ENCODE results near the gene OSBPL8.

Gene OSBPL8

DNA sequence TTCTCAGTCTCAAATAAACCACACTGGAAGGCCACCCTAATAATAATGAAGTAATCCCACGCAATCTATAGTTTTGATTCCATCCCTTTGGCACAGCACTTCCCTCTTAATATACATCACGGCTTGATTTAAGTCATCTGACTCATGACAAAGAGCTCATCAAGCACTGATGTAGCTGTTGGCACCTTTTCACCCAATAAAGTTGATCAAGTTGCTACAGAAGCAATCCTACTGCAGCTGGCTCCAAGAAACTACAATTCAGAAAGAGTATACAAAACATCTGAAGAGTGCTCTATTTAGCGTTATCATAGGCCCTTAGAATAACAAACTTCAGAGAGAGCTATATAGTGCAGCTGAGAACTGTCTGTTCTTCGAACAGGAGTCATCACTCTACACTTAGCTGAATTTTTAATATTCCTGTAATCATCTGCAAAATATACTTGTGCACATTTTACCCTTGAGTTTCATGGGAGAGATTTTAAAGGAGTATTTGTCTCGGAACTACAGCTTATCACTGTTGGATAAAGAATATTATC is 94.9 kb downstream of the OSBPL8 start:
- no peak for DNase-seq (ENCODE audit: low spot score)

DNA sequence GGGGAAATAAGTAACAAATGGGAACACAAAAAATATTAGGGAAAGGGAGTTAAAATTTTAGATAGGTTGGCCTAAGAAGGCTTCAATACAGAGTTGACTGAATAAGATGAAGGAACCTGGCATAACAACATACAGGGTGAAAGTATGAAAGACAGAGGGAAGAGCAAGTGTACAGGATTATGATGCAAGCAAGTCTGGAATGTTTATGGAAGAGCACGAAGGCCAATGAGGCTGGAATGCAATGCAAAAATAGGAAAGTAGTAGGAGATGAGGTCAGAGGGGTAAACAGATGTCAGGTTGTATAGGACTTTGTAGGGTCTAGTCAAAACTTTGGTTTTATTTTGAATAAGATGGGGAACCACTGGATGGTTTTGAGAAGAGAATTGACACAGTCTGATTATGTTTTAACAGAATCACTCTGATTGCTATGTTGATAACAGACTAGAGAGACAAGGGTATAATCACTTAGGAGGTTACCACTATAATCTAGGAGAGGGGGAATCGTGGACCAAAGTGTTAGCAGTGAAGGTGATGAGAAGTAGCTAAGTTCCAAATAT is 96.8 kb downstream of the OSBPL8 start:
- DNase-seq (ENCODE audit: low spot score) = no peak

DNA sequence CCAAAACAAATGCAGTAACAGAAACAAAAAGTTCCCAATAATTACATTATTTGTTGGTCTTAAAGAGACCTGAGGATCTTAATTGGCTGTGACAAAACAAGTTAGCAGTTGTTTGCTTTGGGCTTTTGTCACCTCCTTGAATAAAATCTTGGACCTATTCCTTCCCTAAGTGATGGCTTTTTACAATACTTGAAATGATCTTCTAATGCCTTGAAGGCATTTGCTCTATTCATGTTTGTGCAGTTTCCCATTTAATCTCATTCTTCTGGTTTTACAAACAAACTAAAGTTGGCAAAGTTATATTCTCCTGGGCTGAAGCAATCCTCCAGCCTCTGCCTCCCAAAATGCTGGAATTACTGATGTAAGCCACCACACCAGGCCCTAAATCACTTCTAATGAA is 98.8 kb downstream of the OSBPL8 start:
- DNase-seq (ENCODE audit: low spot score) = no peak

DNA sequence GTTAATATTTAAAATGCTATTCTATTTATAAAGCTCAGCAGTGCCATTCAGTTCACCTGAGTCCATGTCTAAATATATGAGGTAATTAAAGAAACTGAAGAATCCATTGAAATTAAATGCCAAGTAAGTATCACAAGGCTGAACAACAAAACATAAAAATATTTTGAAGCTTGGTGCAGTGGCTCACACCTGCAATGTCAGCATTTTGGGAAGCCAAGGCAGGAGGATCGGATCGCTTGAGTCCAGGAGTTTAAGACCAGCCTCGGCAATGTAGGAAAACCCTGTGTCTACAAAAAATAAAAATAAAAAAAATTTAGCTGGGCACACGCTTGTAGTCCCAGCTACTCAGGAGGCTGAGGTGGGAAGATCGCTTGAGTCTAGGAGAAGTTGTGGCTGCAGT is 101.8 kb downstream of the OSBPL8 start:
- no peak for DNase-seq (ENCODE audit: low spot score)

DNA sequence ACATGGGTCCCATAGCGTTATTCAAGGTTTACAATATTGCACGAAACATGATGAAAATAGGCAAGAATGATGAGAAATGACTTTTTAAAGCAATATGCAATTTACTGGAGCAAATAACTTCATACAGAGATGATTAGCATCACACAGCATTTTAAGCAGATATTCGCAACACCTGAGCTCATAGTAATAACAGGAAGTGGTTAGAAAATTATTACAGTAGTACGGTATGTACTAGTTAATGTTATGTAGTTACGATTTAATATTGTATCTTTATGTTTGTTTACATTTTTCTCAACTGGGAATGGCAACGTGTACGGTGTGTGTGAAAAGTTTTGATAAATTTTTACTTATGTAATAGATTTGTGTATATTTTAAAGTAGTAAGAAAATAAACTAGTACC is 102.6 kb downstream of the OSBPL8 start:
- DNase-seq (ENCODE audit: low spot score) = no peak

DNA sequence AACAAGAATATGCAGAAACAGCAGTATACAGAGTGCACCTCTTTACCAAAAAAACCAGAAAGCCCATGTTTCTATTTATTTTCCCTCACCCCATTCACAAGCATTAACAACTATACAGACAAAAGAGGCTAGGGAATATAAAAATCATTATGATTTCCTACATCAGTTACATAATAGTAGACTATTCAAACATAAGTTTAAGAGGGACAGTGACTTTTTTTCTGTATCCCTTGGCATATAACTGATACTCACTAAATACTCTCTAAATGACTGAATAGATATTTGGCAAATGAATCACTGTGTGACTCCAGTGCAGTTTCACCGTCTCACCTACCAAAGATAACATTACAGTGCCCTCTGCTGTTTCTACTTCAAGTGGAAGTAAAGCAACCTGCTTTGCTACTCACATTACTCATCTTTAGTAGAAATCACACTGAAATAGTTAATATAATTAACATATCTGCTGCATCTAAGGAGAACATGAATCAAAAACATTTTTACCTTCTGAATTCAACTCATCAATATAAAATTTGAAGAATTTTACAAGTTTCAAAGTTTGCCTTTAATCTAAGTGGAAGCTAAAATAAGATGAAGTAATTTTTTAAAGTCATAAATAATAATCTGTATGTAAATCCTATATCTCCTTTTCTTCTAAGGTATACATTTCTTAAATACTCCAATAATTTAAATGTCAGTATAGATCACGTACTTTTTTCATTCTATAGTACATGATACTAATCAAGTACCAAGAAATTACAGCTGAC is 103.8 kb downstream of the OSBPL8 start:
- DNase-seq (ENCODE audit: low spot score) = peak; percentile 77

DNA sequence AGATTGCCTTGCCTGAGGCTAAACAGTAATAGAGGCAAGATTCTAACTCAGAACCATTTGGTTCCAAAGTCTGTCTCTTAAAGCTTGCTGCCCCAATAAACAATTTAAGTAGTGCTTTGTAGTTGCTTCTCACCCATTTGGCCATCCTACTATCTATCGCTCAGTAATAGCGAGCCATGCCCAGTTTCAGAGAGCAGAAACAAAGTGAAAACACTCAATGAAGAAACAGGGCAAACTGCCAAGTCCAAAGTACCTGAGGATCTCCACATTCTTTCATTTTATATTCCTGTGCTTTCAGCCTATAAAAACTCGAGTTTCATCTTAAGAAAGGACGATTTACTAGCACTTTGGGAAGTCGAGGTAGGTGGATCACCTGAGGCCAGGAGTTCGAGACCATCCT is 108.0 kb downstream of the OSBPL8 start:
- no peak for DNase-seq (ENCODE audit: low spot score)

DNA sequence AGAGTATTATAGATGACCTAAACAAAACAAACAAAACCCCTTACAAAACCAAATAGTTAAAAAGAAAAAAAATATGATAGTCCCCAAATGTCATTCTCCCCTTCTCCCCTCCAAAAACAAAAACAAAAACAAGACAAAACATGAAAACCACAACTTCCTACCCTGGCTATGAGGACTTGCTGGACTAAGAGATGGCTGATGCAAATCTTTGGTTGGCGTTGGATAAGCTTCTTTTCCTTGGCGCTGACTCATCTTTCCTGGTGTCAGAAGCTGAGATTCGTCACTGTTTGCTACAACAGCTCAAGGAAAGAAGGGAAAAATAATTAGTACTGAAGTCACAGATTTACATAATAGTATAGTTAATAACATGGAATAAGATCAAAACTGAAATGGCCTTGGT is 108.9 kb downstream of the OSBPL8 start:
- no peak for DNase-seq (ENCODE audit: low spot score)

DNA sequence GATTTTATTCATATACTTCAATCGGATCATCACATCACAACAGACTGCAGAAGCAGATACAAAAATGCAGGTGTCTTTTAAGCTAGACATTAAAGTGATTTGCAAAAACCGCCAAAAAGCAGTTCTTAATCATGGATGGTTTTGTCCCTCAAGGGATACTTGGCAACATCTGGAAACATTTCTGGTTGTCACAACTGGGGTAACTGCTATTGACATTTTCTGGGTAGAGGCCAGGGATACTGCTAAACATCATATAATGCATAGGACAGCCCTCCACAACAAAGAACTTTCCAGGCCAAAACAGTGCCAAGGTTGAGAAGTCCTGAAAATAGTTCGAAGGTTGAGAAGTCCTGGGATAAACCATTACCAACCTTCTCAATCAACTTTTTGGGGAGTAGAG is 109.6 kb downstream of the OSBPL8 start:
- DNase-seq (ENCODE audit: low spot score) = no peak

DNA sequence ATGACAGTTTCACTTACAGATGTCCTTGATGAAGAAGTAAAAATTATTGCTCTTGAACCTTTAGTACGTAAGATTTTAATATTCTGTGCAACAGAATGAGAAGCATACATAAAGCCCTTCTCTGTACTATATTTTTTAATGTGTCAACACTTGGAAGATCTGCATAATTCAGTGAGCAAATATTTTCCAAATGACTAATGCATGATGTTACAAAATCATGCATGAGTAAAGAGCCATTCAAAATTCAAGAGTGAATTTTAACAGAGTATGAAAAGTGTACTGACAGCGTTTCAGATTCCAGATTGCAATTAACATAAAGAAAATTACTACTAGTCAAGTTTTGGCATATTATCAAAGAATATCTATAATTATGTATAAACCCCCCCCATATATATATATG is 110.0 kb downstream of the OSBPL8 start:
- DNase-seq (ENCODE audit: low spot score) = no peak

DNA sequence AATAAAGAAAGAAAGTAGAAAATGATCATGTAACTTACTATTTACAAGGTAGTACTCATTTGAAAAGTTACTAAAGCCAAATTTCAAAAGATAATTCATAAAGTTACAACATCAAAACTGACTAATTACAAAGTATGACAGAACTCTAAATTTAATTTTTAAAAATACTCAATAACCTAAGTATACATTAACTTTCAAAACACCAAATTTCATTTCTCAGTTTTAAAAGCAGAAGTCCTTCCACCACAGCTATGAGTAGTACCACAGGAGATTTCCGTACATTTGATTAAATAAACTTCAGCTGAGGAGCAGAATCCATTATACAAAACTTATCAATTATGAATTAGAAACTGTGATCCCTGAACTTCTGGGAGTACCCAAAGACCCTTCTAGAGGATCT is 110.6 kb downstream of the OSBPL8 start:
- no peak for DNase-seq (ENCODE audit: low spot score)

DNA sequence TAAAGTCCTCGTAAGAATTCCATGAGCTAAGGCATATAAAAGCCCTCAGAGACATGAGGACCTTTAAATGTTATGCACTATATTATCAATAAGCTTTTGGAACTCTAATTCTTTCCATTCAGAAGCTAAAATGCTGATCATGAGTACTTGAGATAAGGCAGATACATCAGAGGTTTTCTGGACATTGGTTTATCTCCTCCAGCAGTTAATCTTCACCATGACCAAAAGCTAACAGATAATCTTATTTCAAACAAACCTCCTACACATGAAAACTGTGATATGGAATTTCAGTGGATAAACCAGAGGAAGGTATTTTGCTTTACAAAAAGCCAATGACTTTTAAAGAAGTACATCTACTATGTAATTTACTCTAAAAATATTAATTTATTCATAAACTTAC is 113.5 kb downstream of the OSBPL8 start:
- DNase-seq (ENCODE audit: low spot score) = no peak

DNA sequence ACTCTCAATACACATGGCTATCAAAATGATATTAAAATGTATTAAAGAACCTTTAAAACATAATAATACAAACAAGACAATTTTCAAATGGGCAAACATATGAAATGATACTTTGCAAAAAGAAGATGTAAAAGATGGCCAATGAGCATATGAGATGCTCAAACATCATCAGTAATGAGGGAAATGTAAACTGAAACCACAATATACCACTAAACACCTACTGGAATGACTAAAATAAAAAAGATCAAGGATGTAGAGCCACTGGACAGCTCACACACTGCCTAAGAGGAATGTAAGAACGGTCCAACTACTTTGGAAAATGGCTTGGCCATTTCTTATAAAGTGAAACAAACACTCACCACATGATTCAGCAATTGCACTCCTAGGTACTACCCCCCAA is 114.1 kb downstream of the OSBPL8 start:
- DNase-seq (ENCODE audit: low spot score) = no peak

DNA sequence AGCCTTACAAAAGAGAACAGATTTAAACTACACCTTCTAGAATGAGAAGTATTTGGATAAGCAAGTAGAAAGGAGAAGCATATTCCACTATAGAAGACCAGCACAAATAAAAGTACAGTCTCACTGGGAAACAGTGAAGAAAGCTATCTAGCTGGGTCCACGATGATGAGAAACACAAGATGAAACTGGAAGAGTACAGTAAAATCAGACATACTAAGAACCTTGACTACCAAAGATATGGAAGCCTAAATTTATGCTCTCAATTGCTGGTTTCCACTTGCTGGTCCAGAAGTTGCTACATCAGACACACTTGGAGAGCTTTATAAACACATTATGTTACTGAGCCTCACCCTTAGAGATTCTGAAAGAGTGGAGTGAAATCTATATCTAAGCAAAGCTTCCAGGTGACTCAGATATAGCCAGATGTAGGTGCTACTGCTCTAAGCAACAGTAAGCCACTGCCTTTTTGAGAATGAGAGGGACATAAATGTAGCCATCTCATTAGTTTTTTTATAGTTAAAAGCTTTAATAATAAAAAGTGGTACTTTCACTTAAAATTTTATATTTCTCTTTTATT is 115.1 kb downstream of the OSBPL8 start:
- DNase-seq (ENCODE audit: low spot score) = no peak

DNA sequence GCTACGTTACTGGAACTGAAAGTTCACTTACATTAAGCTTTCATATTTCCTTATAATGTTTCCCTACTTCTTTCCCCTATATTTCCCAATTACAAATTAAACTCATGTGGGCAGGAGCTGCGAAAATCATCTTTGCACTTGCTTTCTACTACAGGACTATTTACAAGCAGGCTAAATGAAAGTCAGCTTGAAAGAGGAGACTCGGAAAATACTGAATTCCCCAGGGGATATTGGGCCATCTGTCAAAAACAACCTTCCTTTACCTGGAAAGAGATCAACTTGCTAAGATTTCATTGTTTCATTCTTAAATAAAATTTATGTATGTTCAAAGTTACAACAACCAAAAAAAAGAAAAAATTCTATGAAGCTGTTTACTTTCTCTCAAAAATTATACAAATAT is 118.6 kb downstream of the OSBPL8 start:
- DNase-seq (ENCODE audit: low spot score) = peak; percentile 6

DNA sequence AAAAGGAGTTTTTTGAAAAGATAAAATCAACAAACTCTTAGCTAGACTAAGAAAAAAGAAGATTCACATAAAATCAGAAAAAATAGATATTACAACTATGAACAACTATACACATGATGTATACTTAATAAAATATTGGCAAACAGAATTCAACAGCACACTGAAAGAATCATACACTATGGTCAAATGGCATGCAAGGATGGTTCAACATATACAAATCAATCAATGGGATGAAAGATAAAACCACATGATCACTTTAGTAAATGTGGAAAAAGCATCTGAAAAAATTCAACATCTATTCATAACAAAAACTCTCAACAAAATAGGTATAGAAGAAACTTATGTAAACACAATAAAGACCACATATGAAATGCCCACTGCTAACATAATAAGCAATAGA is 126.8 kb downstream of the OSBPL8 start:
- DNase-seq (ENCODE audit: low spot score) = no peak

DNA sequence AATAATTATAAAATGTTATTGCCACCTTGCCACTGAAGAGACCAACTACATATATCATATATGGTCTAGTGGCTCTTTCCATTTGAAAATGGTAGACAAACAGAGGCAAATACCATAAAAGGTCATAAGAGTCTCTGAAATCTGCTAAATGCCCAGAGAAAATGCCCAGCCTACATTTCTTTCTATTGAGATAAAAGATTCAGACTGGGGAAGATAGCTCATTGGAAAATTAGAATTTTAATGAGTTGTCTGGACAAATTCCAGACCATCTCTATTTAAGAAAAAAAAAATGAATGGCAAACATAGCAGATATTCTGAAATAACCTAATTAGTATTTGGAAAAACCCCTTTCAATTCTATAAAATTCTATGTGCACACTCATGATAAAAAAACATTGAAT is 131.5 kb downstream of the OSBPL8 start:
- no peak for DNase-seq (ENCODE audit: low spot score)

DNA sequence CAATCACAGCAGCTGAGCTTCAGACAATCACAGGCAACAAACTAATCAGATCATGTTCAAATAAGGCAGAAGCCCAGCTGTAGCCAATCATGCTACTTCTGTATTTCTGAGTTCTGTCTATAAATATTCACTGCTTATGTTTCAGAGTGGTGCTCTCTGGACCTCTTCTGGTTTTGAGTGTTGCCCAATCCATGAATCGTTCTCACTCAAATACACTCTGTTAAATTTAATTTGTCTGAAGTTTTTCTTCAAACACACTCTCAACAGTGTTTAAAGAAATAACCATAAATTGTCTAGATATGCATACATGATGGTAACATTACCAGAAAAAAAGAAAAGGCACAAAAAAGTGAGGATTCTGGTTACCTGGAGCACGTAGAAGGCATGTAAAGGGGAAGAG is 133.4 kb downstream of the OSBPL8 start:
- DNase-seq (ENCODE audit: low spot score) = no peak

DNA sequence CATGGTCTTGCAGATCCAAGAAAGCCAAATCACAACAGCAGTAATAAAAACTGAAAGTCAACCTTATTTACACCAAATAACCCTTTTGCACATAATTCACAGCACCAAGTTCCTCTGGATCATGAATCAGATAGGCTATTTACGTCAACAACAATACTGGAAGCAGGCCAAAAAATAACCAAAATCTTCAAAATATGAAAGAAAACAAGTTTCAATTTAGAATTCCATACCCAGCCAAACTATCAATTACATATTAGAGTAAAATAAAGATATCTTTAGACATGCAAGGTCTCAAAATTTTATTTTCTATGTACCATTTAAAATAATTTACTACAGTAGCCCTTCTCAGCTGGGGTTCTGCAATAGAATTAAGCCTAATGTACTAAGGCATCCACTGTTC is 134.6 kb downstream of the OSBPL8 start:
- DNase-seq (ENCODE audit: low spot score) = no peak

DNA sequence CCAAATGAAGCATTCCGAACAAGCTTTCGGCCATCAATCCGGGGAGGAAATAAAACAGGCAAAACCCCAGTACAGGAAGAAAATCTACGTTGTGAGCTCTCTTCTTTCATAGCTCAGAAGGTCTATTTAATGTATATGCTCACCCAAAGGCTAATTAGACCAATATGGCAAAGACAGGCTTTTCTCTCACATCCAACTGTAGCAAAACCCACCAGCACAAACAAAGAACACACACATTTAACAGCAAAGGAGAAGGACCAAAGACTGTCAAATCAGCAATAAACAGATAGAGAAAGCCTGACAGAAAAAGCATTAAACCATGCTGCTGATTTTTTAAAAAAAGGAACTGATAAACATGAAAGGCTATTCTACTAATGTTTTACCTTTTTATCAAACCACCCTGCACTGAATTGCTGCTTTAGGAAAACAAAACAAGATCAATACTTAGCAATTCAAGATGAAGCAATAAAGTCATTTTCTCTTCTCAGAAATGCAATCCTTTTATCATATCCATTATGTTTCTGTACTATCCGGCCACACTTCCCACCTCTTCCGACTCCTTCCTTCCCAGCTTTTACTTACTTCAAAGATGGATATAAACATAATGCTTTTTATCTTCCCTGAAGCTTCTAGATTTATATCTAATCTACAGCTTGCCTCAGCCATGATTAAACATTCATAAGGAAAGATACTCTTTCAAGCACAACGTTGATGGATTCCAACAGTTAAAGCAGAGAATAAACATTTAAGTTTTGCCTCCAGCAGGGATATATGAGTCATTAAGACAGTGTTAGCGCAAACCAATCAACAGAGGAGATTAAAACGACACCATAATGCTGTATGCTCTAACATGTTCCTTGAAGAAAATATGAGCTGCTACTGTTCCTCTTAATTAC is 136.8 kb downstream of the OSBPL8 start:
- no peak for DNase-seq (ENCODE audit: low spot score)

DNA sequence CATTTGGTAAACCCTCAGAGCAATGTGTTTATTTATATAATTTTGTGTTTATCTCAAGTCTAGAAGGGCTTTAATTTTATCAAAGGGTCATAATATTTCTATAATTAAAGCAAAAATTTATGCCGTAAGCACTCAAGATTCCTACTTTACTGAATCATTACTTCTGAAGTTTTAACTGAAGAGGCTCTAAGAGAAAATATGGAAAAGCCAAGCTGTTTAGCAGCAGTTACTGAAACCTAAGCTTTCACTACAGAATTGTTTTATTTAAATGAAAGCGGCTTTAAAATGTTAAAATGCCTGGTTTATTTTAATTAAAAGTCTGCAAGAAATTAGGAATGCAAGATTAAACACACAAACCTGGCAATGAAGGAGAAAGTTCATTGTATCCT is 137.4 kb downstream of the OSBPL8 start:
- DNase-seq (ENCODE audit: low spot score) = no peak

DNA sequence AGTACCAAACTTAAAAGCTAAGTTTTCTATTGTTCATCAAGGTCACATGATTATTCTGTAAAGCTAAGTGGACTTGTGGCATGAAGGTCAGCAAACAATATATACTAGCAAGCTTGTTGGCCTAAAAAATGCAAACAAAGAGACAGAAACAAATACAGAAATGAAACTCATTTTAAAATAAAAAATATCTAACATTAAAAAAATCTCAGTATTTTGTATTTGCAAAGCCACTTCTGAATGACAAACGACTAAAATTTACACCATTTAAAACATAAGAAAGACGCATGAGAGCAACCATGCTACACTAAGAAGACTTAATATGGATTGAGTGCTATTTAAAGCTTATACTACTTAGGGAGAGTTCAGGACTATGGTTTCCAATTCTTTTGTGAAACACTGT is 138.5 kb downstream of the OSBPL8 start:
- DNase-seq (ENCODE audit: low spot score) = no peak

DNA sequence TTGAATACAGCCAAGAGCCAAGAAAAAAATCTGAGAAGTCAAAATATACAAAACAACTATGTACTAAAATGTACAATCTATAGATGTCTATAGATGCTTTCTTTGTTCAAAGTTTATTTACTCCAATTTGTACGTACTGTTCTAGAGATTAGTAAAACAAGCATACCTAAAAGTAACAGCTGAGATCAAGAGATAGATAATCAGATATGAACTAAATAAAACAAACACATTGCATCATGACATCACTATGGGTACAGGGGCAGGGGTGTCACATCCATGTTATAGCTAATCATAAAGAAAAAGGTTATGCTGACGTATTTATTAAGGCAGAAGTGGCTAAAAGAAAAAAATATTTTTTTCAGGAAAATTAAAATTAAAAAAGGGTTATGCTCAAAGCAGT is 139.3 kb downstream of the OSBPL8 start:
- no peak for DNase-seq (ENCODE audit: low spot score)
